ENCODE results near the gene MYO5A.

Gene MYO5A

DNA sequence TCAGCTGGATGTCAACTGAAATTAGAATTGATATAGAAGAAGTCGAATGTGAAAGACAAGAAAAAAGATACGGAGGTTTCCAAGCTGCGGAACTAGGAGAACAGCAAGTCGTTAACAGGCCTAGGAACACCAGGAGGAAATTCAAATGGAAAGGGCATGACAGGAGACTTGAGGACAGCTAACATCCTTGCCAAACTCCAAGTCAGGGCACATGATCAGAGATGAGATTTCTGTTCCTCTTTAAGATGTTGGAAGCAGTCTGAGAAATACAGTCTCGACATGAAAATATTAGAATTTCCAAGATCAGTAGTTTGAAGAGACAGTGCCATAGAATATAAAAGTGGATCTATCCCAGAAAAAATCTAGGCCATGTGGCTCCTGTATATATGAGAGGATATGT, 5.0 kb downstream of the MYO5A start:
- no peak for DNase-seq (ENCODE audit: low spot score)
- TF ChIP-seq, protein P1, sequence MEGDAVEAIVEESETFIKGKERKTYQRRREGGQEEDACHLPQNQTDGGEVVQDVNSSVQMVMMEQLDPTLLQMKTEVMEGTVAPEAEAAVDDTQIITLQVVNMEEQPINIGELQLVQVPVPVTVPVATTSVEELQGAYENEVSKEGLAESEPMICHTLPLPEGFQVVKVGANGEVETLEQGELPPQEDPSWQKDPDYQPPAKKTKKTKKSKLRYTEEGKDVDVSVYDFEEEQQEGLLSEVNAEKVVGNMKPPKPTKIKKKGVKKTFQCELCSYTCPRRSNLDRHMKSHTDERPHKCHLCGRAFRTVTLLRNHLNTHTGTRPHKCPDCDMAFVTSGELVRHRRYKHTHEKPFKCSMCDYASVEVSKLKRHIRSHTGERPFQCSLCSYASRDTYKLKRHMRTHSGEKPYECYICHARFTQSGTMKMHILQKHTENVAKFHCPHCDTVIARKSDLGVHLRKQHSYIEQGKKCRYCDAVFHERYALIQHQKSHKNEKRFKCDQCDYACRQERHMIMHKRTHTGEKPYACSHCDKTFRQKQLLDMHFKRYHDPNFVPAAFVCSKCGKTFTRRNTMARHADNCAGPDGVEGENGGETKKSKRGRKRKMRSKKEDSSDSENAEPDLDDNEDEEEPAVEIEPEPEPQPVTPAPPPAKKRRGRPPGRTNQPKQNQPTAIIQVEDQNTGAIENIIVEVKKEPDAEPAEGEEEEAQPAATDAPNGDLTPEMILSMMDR (IDR thresholded peaks at IDR 0.05; ENCODE audit: extremely low read depth, insufficient read depth, missing control alignments), result no peak
- in situ Hi-C loops (cut with MboI; ENCODE audit: low pct_unique_long_range_greater_than_20kb, low sequenced_read_pairs, unreplicated experiment), result no loop called here

- no peak for DNase-seq (ENCODE audit: low spot score)
- TF ChIP-seq, protein P1 (IDR thresholded peaks at IDR 0.05; ENCODE audit: extremely low read depth, insufficient read depth, missing control alignments), result no peak
- in situ Hi-C loops (cut with MboI; ENCODE audit: low pct_unique_long_range_greater_than_20kb, low sequenced_read_pairs, unreplicated experiment), result no loop called here
Observed at GRCh38 chr15:52523192-52523591, 5.5 kb downstream of the MYO5A start.

- no peak for DNase-seq (ENCODE audit: low spot score)
- in situ Hi-C loops (cut with MboI; ENCODE audit: low pct_unique_long_range_greater_than_20kb, low sequenced_read_pairs, unreplicated experiment), result no loop called here
- TF ChIP-seq, protein P1 (IDR thresholded peaks at IDR 0.05; ENCODE audit: extremely low read depth, insufficient read depth, missing control alignments), result no peak
Observed at GRCh38 chr15:52521682-52522081, 7.0 kb downstream of the MYO5A start.

DNA sequence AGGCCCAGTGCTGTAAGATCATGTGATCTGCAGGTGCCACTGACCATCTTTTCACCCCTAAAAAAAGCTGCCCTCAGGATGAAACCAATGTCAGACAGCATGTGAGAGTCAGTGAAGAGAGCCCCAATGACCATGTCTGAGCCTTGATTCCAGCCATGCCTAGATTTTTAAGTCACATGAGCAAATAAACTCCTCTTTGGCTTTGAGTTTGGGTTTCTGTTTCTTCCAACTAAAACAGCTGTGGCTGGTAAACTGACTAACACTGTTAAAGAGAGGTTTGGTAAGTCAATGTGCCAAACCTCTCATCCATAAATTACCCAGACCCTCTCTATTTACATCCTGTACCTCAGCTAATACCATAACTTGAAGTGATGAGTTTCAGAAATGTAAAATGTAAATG, 8.3 kb downstream of the MYO5A start:
- TF ChIP-seq, protein P1 (IDR thresholded peaks at IDR 0.05; ENCODE audit: extremely low read depth, insufficient read depth, missing control alignments), result no peak
- no peak for DNase-seq (ENCODE audit: low spot score)
- in situ Hi-C loops (cut with MboI; ENCODE audit: low pct_unique_long_range_greater_than_20kb, low sequenced_read_pairs, unreplicated experiment), result no loop called here

- TF ChIP-seq, protein P1 (IDR thresholded peaks at IDR 0.05; ENCODE audit: extremely low read depth, insufficient read depth, missing control alignments), result no peak
- no peak for DNase-seq (ENCODE audit: low spot score)
- in situ Hi-C loops (cut with MboI; ENCODE audit: low pct_unique_long_range_greater_than_20kb, low sequenced_read_pairs, unreplicated experiment), result no loop called here
Observed at GRCh38 chr15:52518487-52519371, 10.0 kb downstream of the MYO5A start.

- in situ Hi-C loops (cut with MboI; ENCODE audit: low pct_unique_long_range_greater_than_20kb, low sequenced_read_pairs, unreplicated experiment), result no loop called here
- TF ChIP-seq, protein P1 (IDR thresholded peaks at IDR 0.05; ENCODE audit: extremely low read depth, insufficient read depth, missing control alignments), result no peak
- no peak for DNase-seq (ENCODE audit: low spot score)
Observed at GRCh38 chr15:52517014-52517413, 11.7 kb downstream of the MYO5A start.

Measured in GM13977 (cell line).